ENCODE measurements around the gene DPM1. TPM values are rescaled to one million over a fixed set of nuclear protein-coding genes. Genes with fewer than 3 reads are reported as not detected.
A peak's percentile ranks its signal among the peaks of the same experiment; 100 is the strongest.

The DPM1 gene
- total RNA-seq, 1 donor from 2014 or later = 31.9 TPM

- no peak for TF ChIP-seq CTCF (IDR thresholded peaks at IDR 0.05; ENCODE audit: partially characterized antibody, unreplicated experiment)
- H3K27me3 Mint-ChIP-seq (ENCODE audit: unreplicated experiment) = peaks cover 5% of the 10 kb centered on the region
- H3K4me3 Mint-ChIP-seq (ENCODE audit: unreplicated experiment) = no peak overlapping the region
- no peak for DNase-seq
- H3K9me3 Mint-ChIP-seq (ENCODE audit: unreplicated experiment) = peaks cover 3% of the 10 kb centered on the region
- H3K4me1 Mint-ChIP-seq (ENCODE audit: low read depth, unreplicated experiment) = no peaks in the 10 kb centered on the region
- no peaks in the 10 kb centered on the region for H3K36me3 Mint-ChIP-seq (ENCODE audit: unreplicated experiment)
- H3K27ac Mint-ChIP-seq (ENCODE audit: unreplicated experiment) = no peak overlapping the region
These were observed 37.2 kb upstream of the DPM1 start for GRCh38 chr20:50995506-50995905.

GRCh38 chr20:50993876-50994275 lies 35.5 kb upstream of the DPM1 start:
- no peak for TF ChIP-seq CTCF (IDR thresholded peaks at IDR 0.05; ENCODE audit: partially characterized antibody, unreplicated experiment)
- H3K4me3 Mint-ChIP-seq (ENCODE audit: unreplicated experiment) = no peak overlapping the region
- peaks cover 3% of the 10 kb centered on the region for H3K9me3 Mint-ChIP-seq (ENCODE audit: unreplicated experiment)
- H3K27ac Mint-ChIP-seq (ENCODE audit: unreplicated experiment) = no peak overlapping the region
- DNase-seq = no peak
- peaks cover 3% of the 10 kb centered on the region for H3K27me3 Mint-ChIP-seq (ENCODE audit: unreplicated experiment)
- H3K36me3 Mint-ChIP-seq (ENCODE audit: unreplicated experiment) = no peaks in the 10 kb centered on the region
- no peaks in the 10 kb centered on the region for H3K4me1 Mint-ChIP-seq (ENCODE audit: low read depth, unreplicated experiment)

GRCh38 chr20:50992733-50993457 lies 34.6 kb upstream of the DPM1 start:
- TF ChIP-seq CTCF (IDR thresholded peaks at IDR 0.05; ENCODE audit: partially characterized antibody, unreplicated experiment) = peak; percentile 90
- H3K4me1 Mint-ChIP-seq (ENCODE audit: low read depth, unreplicated experiment) = no peaks in the 10 kb centered on the region
- peak; percentile 57 for DNase-seq
- no peaks in the 10 kb centered on the region for H3K9me3 Mint-ChIP-seq (ENCODE audit: unreplicated experiment)
- H3K36me3 Mint-ChIP-seq (ENCODE audit: unreplicated experiment) = no peaks in the 10 kb centered on the region
- H3K27me3 Mint-ChIP-seq (ENCODE audit: unreplicated experiment) = no peaks in the 10 kb centered on the region
- H3K4me3 Mint-ChIP-seq (ENCODE audit: unreplicated experiment) = no peak overlapping the region
- H3K27ac Mint-ChIP-seq (ENCODE audit: unreplicated experiment) = no peak overlapping the region

- no peaks in the 10 kb centered on the region for H3K9me3 Mint-ChIP-seq (ENCODE audit: unreplicated experiment)
- no peak overlapping the region for H3K4me3 Mint-ChIP-seq (ENCODE audit: unreplicated experiment)
- H3K27me3 Mint-ChIP-seq (ENCODE audit: unreplicated experiment) = no peaks in the 10 kb centered on the region
- H3K4me1 Mint-ChIP-seq (ENCODE audit: low read depth, unreplicated experiment) = no peaks in the 10 kb centered on the region
- no peak overlapping the region for H3K27ac Mint-ChIP-seq (ENCODE audit: unreplicated experiment)
- no peak for DNase-seq
- TF ChIP-seq CTCF (IDR thresholded peaks at IDR 0.05; ENCODE audit: partially characterized antibody, unreplicated experiment) = no peak
- no peaks in the 10 kb centered on the region for H3K36me3 Mint-ChIP-seq (ENCODE audit: unreplicated experiment)
These were observed 34.0 kb upstream of the DPM1 start for GRCh38 chr20:50992336-50992732.

GRCh38 chr20:50991076-50991475 lies 32.7 kb upstream of the DPM1 start:
- Mint-ChIP-seq H3K9me3 (ENCODE audit: unreplicated experiment) (no peaks in the 10 kb centered on the region), H3K27ac (ENCODE audit: unreplicated experiment) (no peak overlapping the region), H3K4me1 (ENCODE audit: low read depth, unreplicated experiment) (no peaks in the 10 kb centered on the region), H3K36me3 (ENCODE audit: unreplicated experiment) (no peaks in the 10 kb centered on the region), H3K27me3 (ENCODE audit: unreplicated experiment) (no peaks in the 10 kb centered on the region), H3K4me3 (ENCODE audit: unreplicated experiment) (no peak overlapping the region)
- no peak for DNase-seq
- TF ChIP-seq CTCF (IDR thresholded peaks at IDR 0.05; ENCODE audit: partially characterized antibody, unreplicated experiment) = no peak

All from glutamatergic neuron (in vitro differentiated cells).